8988T (cell line): ENCODE results near the gene IGLON5.

Source experiments
- DNase-seq: peaks from one replicate; pipeline ENCODE4 v3.0.0; 2011

Gene IGLON5

GRCh38 chr19:51318687-51319648 is 7.5 kb downstream of the IGLON5 start:
- DNase-seq = no peak

GRCh38 chr19:51319649-51320279 is 8.3 kb downstream of the IGLON5 start:
- DNase-seq = no peak

- no peak for DNase-seq
Observed at GRCh38 chr19:51320280-51320657, 8.8 kb downstream of the IGLON5 start.

GRCh38 chr19:51321799-51322198 is 10.4 kb downstream of the IGLON5 start:
- no peak for DNase-seq

GRCh38 chr19:51323481-51324166 is 12.2 kb downstream of the IGLON5 start:
- DNase-seq = no peak

- no peak for DNase-seq
Observed at GRCh38 chr19:51324167-51324481, 12.7 kb downstream of the IGLON5 start.

GRCh38 chr19:51325161-51325976 is 13.9 kb downstream of the IGLON5 start:
- no peak for DNase-seq

- DNase-seq = no peak
Observed at GRCh38 chr19:51326216-51327065, 15.0 kb downstream of the IGLON5 start.

- no peak for DNase-seq
Observed at GRCh38 chr19:51327066-51328001, 15.9 kb downstream of the IGLON5 start.

GRCh38 chr19:51329411-51329810 is 18.0 kb downstream of the IGLON5 start:
- DNase-seq = no peak

GRCh38 chr19:51330366-51330765 is 18.9 kb downstream of the IGLON5 start:
- DNase-seq = no peak

- DNase-seq = no peak
Observed at GRCh38 chr19:51331193-51331592, 19.7 kb downstream of the IGLON5 start.

- no peak for DNase-seq
Observed at GRCh38 chr19:51331716-51332115, 20.3 kb downstream of the IGLON5 start.

- DNase-seq = no peak
Observed at GRCh38 chr19:51333836-51334460, 22.5 kb downstream of the IGLON5 start.

- no peak for DNase-seq
Observed at GRCh38 chr19:51337141-51337860, 25.9 kb downstream of the IGLON5 start.

- no peak for DNase-seq
Observed at GRCh38 chr19:51337861-51338562, 26.6 kb downstream of the IGLON5 start.

GRCh38 chr19:51338563-51339312 is 27.3 kb downstream of the IGLON5 start:
- DNase-seq = peak; percentile 89

GRCh38 chr19:51339313-51339686 is 27.9 kb downstream of the IGLON5 start:
- no peak for DNase-seq
